Osteocyte (in vitro differentiated cells): ENCODE results near the gene FKBP10. TPM values are rescaled to one million over a fixed set of nuclear protein-coding genes. Genes with fewer than 3 reads are reported as not detected.
"Not testable (repeated sequence)": the region's sequence is repeated elsewhere in the genome, so short reads cannot be mapped to it uniquely, and the experiment has no call there.

Source experiments
- DNase-seq: peaks from one replicate; pipeline ENCODE4 v3.0.0; 2021; ENCODE audit warnings: mixed read lengths; ENCODE audit not compliant: unreplicated experiment; ENCODE audit errors: extremely low spot score
- H3K27ac Mint-ChIP-seq: one replicate; pipeline ENCODE4 v1.8.0; 2021; ENCODE audit warnings: mild to moderate bottlenecking, mixed read lengths; ENCODE audit not compliant: unreplicated experiment
- H3K27me3 Mint-ChIP-seq: one replicate; pipeline ENCODE4 v1.8.0; 2021; ENCODE audit warnings: mixed read lengths; ENCODE audit not compliant: unreplicated experiment
- H3K36me3 Mint-ChIP-seq: one replicate; pipeline ENCODE4 v1.8.0; 2021; ENCODE audit warnings: mixed read lengths; ENCODE audit not compliant: unreplicated experiment
- H3K4me1 Mint-ChIP-seq: one replicate; pipeline ENCODE4 v1.8.0; 2021; ENCODE audit warnings: mixed read lengths; ENCODE audit not compliant: unreplicated experiment
- H3K4me3 Mint-ChIP-seq: one replicate; pipeline ENCODE4 v1.8.0; 2021; ENCODE audit warnings: mild to moderate bottlenecking, moderate library complexity, mixed read lengths; ENCODE audit not compliant: unreplicated experiment
- H3K9me3 Mint-ChIP-seq: one replicate; pipeline ENCODE4 v1.8.0; 2021; ENCODE audit warnings: mixed read lengths; ENCODE audit not compliant: unreplicated experiment
- total RNA-seq: library from RNA; stranded (reverse); gene quantifications from 2 replicates; pipeline ENCODE4 v1.2.1, GENCODE V29; 2021
- TF ChIP-seq, protein P1 (sequence below): fragments of 200-600 bp; sonication (generic); IDR thresholded peaks from 2 replicates; pipeline ENCODE4 v1.5.0; 2021; ENCODE audit warnings: antibody characterized with exemption, mild to moderate bottlenecking, moderate library complexity

The FKBP10 gene
- total RNA-seq, 1 donor from 2014 or later = 426 TPM

DNA sequence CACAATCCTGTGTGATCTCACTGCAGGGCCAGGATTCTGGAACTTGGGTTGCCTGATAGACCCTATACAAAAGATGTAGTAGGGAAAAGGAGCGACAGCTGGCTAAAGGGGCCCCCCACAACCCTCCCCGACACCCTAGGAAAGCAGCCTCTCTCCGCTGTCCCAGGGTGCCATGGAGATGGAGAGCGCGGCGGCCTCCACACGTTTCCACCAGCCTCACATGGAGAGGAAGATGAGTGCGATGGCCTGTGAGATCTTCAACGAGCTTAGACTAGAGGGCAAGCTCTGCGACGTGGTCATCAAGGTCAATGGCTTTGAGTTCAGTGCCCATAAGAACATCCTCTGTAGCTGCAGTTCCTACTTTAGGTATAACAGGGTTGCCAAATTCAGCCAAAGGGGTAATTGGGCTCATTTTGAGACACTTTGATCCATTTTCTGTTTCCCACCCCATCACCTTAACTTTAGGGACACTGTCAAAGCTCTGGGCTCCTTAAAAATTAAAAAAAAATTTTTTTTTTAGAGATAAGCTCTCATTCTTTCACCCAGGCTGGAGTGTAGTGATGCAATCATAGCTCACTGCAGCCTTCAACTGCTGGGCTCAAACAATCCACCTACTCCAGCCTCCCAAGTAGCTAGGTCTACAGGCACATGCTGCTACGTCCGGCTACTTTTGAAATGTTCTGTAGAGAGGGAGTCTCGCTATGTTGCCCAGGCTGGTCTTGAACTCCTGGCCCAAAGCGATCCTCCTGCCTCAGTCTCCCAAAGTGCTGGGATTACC is 25.1 kb downstream of the FKBP10 start, which contains the start of gene KLHL10:
Gene KLHL10 (plus strand): TSS at position 65 of the 778 bp plus-strand sequence. CDS start 108 bp downstream, at position 173.
- Mint-ChIP-seq H3K27me3 (no peaks in the 10 kb centered on the region), H3K27ac (peak within 1 kb of the TSS; percentile 50), H3K36me3 (peaks cover 3% of the 10 kb centered on the region), H3K4me1 (peaks cover 15% of the 10 kb centered on the region), H3K4me3 (peak within 1 kb of the TSS; percentile 78), H3K9me3 (no peaks in the 10 kb centered on the region)
- no peak for DNase-seq
- TF ChIP-seq, protein P1, sequence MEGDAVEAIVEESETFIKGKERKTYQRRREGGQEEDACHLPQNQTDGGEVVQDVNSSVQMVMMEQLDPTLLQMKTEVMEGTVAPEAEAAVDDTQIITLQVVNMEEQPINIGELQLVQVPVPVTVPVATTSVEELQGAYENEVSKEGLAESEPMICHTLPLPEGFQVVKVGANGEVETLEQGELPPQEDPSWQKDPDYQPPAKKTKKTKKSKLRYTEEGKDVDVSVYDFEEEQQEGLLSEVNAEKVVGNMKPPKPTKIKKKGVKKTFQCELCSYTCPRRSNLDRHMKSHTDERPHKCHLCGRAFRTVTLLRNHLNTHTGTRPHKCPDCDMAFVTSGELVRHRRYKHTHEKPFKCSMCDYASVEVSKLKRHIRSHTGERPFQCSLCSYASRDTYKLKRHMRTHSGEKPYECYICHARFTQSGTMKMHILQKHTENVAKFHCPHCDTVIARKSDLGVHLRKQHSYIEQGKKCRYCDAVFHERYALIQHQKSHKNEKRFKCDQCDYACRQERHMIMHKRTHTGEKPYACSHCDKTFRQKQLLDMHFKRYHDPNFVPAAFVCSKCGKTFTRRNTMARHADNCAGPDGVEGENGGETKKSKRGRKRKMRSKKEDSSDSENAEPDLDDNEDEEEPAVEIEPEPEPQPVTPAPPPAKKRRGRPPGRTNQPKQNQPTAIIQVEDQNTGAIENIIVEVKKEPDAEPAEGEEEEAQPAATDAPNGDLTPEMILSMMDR = no peak

- not testable (repeated sequence) for DNase-seq
Measured at GRCh38 chr17:41839448-41839847, 26.6 kb downstream of the FKBP10 start.

DNA sequence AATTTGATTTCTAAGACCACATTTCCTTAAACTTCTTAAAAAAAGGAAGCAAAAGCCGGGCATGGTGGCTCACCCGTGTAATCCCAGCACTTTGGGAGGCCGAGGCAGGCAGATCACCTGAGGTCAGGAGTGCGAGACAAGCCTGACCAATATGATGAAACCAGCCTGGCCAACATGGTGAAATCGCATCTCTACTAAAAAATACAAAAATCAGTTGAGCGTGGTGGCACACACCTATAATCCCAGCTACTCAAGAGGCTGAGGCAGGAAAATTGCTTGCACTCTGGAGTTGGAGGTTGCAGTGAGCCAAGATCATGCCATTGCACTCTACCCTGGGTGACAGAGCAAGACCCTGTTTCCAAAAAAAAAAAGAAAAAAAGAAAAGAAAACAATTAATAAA is 28.0 kb downstream of the FKBP10 start:
- not testable (repeated sequence) for H3K36me3 Mint-ChIP-seq, H3K27ac Mint-ChIP-seq, H3K4me3 Mint-ChIP-seq, H3K27me3 Mint-ChIP-seq, H3K4me1 Mint-ChIP-seq, H3K9me3 Mint-ChIP-seq, DNase-seq

More at GRCh38 chr17:41839448-41839847, 26.6 kb downstream of the FKBP10 start:
- peaks cover 15% of the 10 kb centered on the region for H3K4me1 Mint-ChIP-seq
- H3K27ac Mint-ChIP-seq, H3K36me3 Mint-ChIP-seq, H3K4me3 Mint-ChIP-seq, H3K27me3 Mint-ChIP-seq, H3K9me3 Mint-ChIP-seq: not testable (repeated sequence)

GRCh38 chr17:41844971-41845370 is 32.2 kb downstream of the FKBP10 start:
- DNase-seq = no peak
- TF ChIP-seq, protein P1 = no peak
- no peak overlapping the region for H3K27ac Mint-ChIP-seq
- peaks cover 2% of the 10 kb centered on the region for H3K36me3 Mint-ChIP-seq
- no peak overlapping the region for H3K4me3 Mint-ChIP-seq
- H3K27me3 Mint-ChIP-seq = no peaks in the 10 kb centered on the region
- H3K4me1 Mint-ChIP-seq = peaks cover 11% of the 10 kb centered on the region
- no peaks in the 10 kb centered on the region for H3K9me3 Mint-ChIP-seq

DNA sequence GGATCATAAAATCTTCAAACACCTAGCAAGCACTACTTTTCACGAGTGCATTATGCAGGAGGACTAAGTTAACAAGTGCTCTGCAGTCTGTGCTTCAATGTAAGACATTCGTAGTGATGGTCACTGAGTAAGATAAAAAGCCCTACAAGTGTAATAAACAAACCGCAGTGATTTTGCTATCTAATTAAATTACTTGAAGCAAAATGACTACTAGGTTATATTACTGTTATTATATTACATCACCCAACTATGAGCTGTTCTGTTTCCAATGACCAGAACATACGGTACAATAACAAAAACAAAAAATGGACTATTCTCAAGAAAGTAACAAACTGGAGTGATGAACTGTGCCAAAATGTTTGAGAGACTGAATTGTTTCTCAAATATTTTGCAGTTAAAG is 36.0 kb downstream of the FKBP10 start:
- H3K27me3 Mint-ChIP-seq = no peaks in the 10 kb centered on the region
- H3K9me3 Mint-ChIP-seq = no peaks in the 10 kb centered on the region
- H3K4me3 Mint-ChIP-seq = no peak overlapping the region
- H3K27ac Mint-ChIP-seq = no peak overlapping the region
- DNase-seq = no peak
- TF ChIP-seq, protein P1 = no peak
- H3K4me1 Mint-ChIP-seq = peaks cover 21% of the 10 kb centered on the region
- peaks cover 17% of the 10 kb centered on the region for H3K36me3 Mint-ChIP-seq

DNA sequence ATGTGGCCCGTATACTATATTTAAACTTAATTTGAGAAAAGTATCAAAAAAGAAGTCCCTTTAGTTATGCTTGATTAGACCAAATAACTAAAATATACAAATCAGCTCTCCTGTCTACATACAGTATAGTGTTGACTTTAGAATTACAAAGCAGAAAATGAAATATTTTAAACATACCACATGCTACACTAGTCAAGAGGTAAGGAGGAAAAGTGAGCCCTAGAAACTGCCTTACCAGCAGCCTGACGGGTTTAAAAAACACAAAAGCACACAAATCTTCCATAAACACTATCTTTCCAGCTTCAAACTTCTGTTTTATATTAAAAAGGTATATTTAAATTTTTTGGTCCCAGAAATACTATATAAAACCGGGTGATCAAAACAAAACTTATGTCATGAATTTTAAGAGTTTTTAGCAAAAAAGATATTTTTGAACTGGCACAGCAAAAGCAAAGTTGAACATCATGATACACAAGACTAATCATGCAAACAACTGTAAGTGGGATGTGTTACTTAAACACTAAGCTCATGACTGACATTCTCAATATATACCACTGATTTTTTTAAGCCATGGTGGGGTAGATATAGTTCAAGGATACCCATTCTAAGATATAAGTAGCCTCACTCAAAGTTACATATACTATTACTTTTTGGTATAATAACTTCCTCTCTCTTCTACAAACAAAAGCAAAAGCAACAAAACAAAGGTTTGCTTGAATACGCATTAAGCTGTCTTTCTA is 36.6 kb downstream of the FKBP10 start:
- DNase-seq = no peak
- peaks cover 21% of the 10 kb centered on the region for H3K4me1 Mint-ChIP-seq
- H3K36me3 Mint-ChIP-seq = peaks cover 17% of the 10 kb centered on the region
- TF ChIP-seq, protein P1 = no peak
- H3K27ac Mint-ChIP-seq = no peak overlapping the region
- no peaks in the 10 kb centered on the region for H3K9me3 Mint-ChIP-seq
- H3K4me3 Mint-ChIP-seq = no peak overlapping the region
- no peaks in the 10 kb centered on the region for H3K27me3 Mint-ChIP-seq

DNA sequence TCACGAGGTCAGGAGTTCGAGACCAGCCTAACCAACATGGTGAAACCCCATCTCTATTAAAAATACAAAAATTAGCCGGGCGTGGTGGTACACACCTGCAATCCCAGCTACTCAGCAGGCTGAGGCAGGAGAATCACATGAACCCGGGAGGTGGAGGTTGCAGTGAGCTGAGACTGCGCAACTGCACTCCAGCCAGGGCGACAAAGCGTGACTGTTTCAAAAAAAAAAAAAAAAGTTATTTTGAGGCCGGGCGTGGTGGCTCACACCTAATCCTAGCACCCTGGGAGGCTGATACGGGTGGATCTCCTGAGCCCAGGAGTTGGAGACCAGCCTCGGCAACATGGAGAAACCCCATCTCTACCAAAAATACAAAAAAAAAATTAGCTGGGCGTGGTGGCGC is 38.6 kb downstream of the FKBP10 start:
- not testable (repeated sequence) for H3K9me3 Mint-ChIP-seq, H3K27ac Mint-ChIP-seq, DNase-seq, H3K27me3 Mint-ChIP-seq, H3K4me3 Mint-ChIP-seq
- H3K4me1 Mint-ChIP-seq = peaks cover 21% of the 10 kb centered on the region
- H3K36me3 Mint-ChIP-seq = peaks cover 25% of the 10 kb centered on the region
